HepG2 (cell line): ENCODE measurements around the gene SNAI1. TPM values are rescaled to one million over a fixed set of nuclear protein-coding genes. Genes with fewer than 3 reads are reported as not detected.

ENCODE experiments used
- ATF6 ChIP-seq: sonication (generic); formaldehyde crosslinking; conservative IDR thresholded peaks from 2 replicates; pipeline ENCODE4 v1.4.0; 2020; ENCODE audit warnings: missing genetic modification reagents
- NAIF1 ChIP-seq: sonication (generic); formaldehyde crosslinking; IDR thresholded peaks from 2 replicates; pipeline ENCODE4 v1.5.0; 2020; ENCODE audit warnings: mild to moderate bottlenecking, missing genetic modification reagents, borderline replicate concordance
- NFYB ChIP-seq: sonication (generic); formaldehyde crosslinking; IDR thresholded peaks from 2 replicates; pipeline ENCODE4 v1.4.0; 2020; ENCODE audit warnings: missing genetic modification reagents
- SOX5 ChIP-seq: IDR thresholded peaks from 2 replicates; pipeline ENCODE4 v1.6.1; 2016; ENCODE audit warnings: borderline replicate concordance
- ZFP90 ChIP-seq: sonication (generic); formaldehyde crosslinking; IDR thresholded peaks from 2 replicates; pipeline ENCODE4 v1.8.0; 2022; ENCODE audit warnings: missing genetic modification reagents, mild to moderate bottlenecking, inconsistent platforms, borderline replicate concordance
- ZNF350 ChIP-seq: sonication (generic); formaldehyde crosslinking; IDR thresholded peaks from 2 replicates; pipeline ENCODE4 v1.4.0; 2020; ENCODE audit warnings: mild to moderate bottlenecking, low read depth, missing genetic modification reagents, borderline replicate concordance
- ZNF414 ChIP-seq: sonication (generic); formaldehyde crosslinking; IDR thresholded peaks from 2 replicates; pipeline ENCODE4 v1.5.0; 2020; ENCODE audit warnings: missing genetic modification reagents
- ZNF496 ChIP-seq: sonication (generic); formaldehyde crosslinking; IDR thresholded peaks from 2 replicates; pipeline ENCODE4 v1.8.1; 2023; ENCODE audit warnings: mild to moderate bottlenecking, moderate library complexity, missing genetic modification reagents; ENCODE audit not compliant: insufficient replicate concordance
- ZNF501 ChIP-seq: sonication (generic); formaldehyde crosslinking; IDR thresholded peaks from 2 replicates; pipeline ENCODE4 v1.5.1; 2020; ENCODE audit warnings: mild to moderate bottlenecking, moderate library complexity, missing genetic modification reagents
- polyA plus RNA-seq, 8 experiments: library from polyadenylated mRNA; depleted of rRNA in 3 of 8; stranded (reverse) in 7 of 8; unstranded in 1 of 8; fragments of >200 nt; fragmentation: Illumina TruSeq in 4 of 8; extraction: Trizol in 4 of 8; gene quantifications; 2 replicates each; pipeline versions ENCODE4 v1.2.1 to v1.2.3, GENCODE V29; 2011 to 2016; ENCODE audit warnings: low read depth in 4 of 8, missing spikeins in 1 of 8, mixed read lengths in 1 of 8; ENCODE audit not compliant: insufficient read depth in 1 of 8
- total RNA-seq, 5 experiments: library from RNA; depleted of rRNA; stranded (reverse); fragments of >200 nt; fragmentation: Illumina TruSeq; extraction: Trizol; gene quantifications; 2 replicates each; pipeline ENCODE4 v1.2.3, GENCODE V29; 2016; ENCODE audit warnings: low read depth in 1 of 5
- TF ChIP-seq, protein P1 (sequence below): sonication (generic); formaldehyde crosslinking; IDR thresholded peaks from 2 replicates; pipeline ENCODE4 v1.5.1; 2020; ENCODE audit warnings: mild to moderate bottlenecking, moderate library complexity, missing genetic modification reagents
- TF ChIP-seq, protein P2 (sequence below): sonication (generic); formaldehyde crosslinking; IDR thresholded peaks from 2 replicates; pipeline ENCODE4 v1.4.0; 2020; ENCODE audit warnings: mild to moderate bottlenecking, missing genetic modification reagents
- TF ChIP-seq, protein P3 (sequence below): sonication (generic); formaldehyde crosslinking; IDR thresholded peaks from 2 replicates; pipeline ENCODE4 v1.8.1; 2022; ENCODE audit warnings: mild to moderate bottlenecking, missing genetic modification reagents
- TF ChIP-seq, protein P4 (sequence below): IDR thresholded peaks from 2 replicates; pipeline ENCODE4 v1.6.1; 2012; ENCODE audit warnings: inconsistent platforms
- TF ChIP-seq, protein P5 (sequence below): sonication (generic); formaldehyde crosslinking; IDR thresholded peaks from 2 replicates; pipeline ENCODE4 v1.4.0; 2020; ENCODE audit warnings: missing genetic modification reagents

Gene SNAI1
- total and polyA plus RNA-seq, 2 of the 13 experiments (the other 11 are each of a cell fraction or from before 2014, with no cell fraction given), result 1.3 to 1.4 TPM

GRCh38 chr20:49982072-49982345 is 771 bp upstream of the SNAI1 start (continued):
- TF ChIP-seq ATF6 (CRISPR knock-in tag) (no peak), ZNF414 (CRISPR knock-in tag) (no peak), ZNF501 (CRISPR knock-in tag) (no peak), ZNF496 (no peak), NFYB (CRISPR knock-in tag) (0 out of 2 replicates have a peak, but pooled peaks have one; percentile 8), NAIF1 (CRISPR knock-in tag) (no peak), SOX5 (CRISPR knock-in tag) (no peak), ZNF350 (peak; percentile 53; the same call in 1 of the 2 replicates), ZFP90 (CRISPR knock-in tag) (no peak)
- TF ChIP-seq, protein P1, sequence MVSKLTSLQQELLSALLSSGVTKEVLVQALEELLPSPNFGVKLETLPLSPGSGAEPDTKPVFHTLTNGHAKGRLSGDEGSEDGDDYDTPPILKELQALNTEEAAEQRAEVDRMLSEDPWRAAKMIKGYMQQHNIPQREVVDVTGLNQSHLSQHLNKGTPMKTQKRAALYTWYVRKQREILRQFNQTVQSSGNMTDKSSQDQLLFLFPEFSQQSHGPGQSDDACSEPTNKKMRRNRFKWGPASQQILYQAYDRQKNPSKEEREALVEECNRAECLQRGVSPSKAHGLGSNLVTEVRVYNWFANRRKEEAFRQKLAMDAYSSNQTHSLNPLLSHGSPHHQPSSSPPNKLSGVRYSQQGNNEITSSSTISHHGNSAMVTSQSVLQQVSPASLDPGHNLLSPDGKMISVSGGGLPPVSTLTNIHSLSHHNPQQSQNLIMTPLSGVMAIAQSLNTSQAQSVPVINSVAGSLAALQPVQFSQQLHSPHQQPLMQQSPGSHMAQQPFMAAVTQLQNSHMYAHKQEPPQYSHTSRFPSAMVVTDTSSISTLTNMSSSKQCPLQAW, result peak; percentile 74; the same call in 1 of the 2 replicates
- TF ChIP-seq, protein P2, sequence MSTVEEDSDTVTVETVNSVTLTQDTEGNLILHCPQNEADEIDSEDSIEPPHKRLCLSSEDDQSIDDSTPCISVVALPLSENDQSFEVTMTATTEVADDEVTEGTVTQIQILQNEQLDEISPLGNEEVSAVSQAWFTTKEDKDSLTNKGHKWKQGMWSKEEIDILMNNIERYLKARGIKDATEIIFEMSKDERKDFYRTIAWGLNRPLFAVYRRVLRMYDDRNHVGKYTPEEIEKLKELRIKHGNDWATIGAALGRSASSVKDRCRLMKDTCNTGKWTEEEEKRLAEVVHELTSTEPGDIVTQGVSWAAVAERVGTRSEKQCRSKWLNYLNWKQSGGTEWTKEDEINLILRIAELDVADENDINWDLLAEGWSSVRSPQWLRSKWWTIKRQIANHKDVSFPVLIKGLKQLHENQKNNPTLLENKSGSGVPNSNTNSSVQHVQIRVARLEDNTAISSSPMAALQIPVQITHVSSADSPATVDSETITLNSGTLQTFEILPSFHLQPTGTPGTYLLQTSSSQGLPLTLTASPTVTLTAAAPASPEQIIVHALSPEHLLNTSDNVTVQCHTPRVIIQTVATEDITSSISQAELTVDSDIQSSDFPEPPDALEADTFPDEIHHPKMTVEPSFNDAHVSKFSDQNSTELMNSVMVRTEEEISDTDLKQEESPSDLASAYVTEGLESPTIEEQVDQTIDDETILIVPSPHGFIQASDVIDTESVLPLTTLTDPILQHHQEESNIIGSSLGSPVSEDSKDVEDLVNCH (CRISPR knock-in tag), result no peak
- TF ChIP-seq, protein P3, sequence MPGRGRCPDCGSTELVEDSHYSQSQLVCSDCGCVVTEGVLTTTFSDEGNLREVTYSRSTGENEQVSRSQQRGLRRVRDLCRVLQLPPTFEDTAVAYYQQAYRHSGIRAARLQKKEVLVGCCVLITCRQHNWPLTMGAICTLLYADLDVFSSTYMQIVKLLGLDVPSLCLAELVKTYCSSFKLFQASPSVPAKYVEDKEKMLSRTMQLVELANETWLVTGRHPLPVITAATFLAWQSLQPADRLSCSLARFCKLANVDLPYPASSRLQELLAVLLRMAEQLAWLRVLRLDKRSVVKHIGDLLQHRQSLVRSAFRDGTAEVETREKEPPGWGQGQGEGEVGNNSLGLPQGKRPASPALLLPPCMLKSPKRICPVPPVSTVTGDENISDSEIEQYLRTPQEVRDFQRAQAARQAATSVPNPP (CRISPR knock-in tag), result no peak
- TF ChIP-seq, protein P4, sequence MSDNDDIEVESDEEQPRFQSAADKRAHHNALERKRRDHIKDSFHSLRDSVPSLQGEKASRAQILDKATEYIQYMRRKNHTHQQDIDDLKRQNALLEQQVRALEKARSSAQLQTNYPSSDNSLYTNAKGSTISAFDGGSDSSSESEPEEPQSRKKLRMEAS, result no peak
- TF ChIP-seq, protein P5, sequence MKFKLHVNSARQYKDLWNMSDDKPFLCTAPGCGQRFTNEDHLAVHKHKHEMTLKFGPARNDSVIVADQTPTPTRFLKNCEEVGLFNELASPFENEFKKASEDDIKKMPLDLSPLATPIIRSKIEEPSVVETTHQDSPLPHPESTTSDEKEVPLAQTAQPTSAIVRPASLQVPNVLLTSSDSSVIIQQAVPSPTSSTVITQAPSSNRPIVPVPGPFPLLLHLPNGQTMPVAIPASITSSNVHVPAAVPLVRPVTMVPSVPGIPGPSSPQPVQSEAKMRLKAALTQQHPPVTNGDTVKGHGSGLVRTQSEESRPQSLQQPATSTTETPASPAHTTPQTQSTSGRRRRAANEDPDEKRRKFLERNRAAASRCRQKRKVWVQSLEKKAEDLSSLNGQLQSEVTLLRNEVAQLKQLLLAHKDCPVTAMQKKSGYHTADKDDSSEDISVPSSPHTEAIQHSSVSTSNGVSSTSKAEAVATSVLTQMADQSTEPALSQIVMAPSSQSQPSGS (CRISPR knock-in tag), result no peak
